Epidermal melanocyte (primary cell): ENCODE measurements around the gene GHITM.
"Not testable (repeated sequence)": the region's sequence is repeated elsewhere in the genome, so short reads cannot be mapped to it uniquely, and the experiment has no call there.

Experiments used
- DNase-seq: peaks from one replicate; pipeline ENCODE4 v3.0.0; 2011; ENCODE audit warnings: low spot score; ENCODE audit not compliant: insufficient read length

Gene GHITM

GRCh38 chr10:84147347-84147746, 8.0 kb downstream of the GHITM start:
- no peak for DNase-seq

- not testable (repeated sequence) for DNase-seq
Measured at GRCh38 chr10:84148006-84148597, 8.8 kb downstream of the GHITM start.

- DNase-seq: no peak
Measured at GRCh38 chr10:84149854-84150253, 10.5 kb downstream of the GHITM start.

GRCh38 chr10:84152769-84153168, 13.5 kb downstream of the GHITM start:
- DNase-seq: no peak

- no peak for DNase-seq
Measured at GRCh38 chr10:84155521-84155920, 16.2 kb downstream of the GHITM start.

GRCh38 chr10:84156009-84156408, 16.7 kb downstream of the GHITM start:
- no peak for DNase-seq

GRCh38 chr10:84156768-84157167, 17.5 kb downstream of the GHITM start:
- DNase-seq: no peak

- no peak for DNase-seq
Measured at GRCh38 chr10:84158061-84158460, 18.8 kb downstream of the GHITM start.

GRCh38 chr10:84158550-84158949, 19.2 kb downstream of the GHITM start:
- no peak for DNase-seq

GRCh38 chr10:84159076-84159685, 19.9 kb downstream of the GHITM start:
- no peak for DNase-seq

- no peak for DNase-seq
Measured at GRCh38 chr10:84160663-84161362, 21.5 kb downstream of the GHITM start.

- no peak for DNase-seq
Measured at GRCh38 chr10:84163996-84164395, 24.7 kb downstream of the GHITM start.

- no peak for DNase-seq
Measured at GRCh38 chr10:84164442-84164841, 25.1 kb downstream of the GHITM start.

- DNase-seq: no peak
Measured at GRCh38 chr10:84166620-84167288, 27.4 kb downstream of the GHITM start.

- DNase-seq: not testable (repeated sequence)
Measured at GRCh38 chr10:84167289-84167653, 28.0 kb downstream of the GHITM start.

GRCh38 chr10:84168382-84168781, 29.1 kb downstream of the GHITM start:
- DNase-seq: not testable (repeated sequence)

GRCh38 chr10:84171237-84171636, 31.9 kb downstream of the GHITM start:
- not testable (repeated sequence) for DNase-seq

- not testable (repeated sequence) for DNase-seq
Measured at GRCh38 chr10:84171700-84172466, 32.6 kb downstream of the GHITM start.

- DNase-seq: no peak
Measured at GRCh38 chr10:84172467-84173356, 33.4 kb downstream of the GHITM start.

- no peak for DNase-seq
Measured at GRCh38 chr10:84173501-84173929, 34.2 kb downstream of the GHITM start, which contains the start of gene GPR15LG. TSS of gene GPR15LG (plus strand) at chr10:84173801. CDS start at chr10:84173852, 51 bp downstream.
